Measurements from ENCODE around the gene ADAMTS8. TPM values are rescaled to one million over a fixed set of nuclear protein-coding genes. Genes with fewer than 3 reads are reported as not detected.
A peak's percentile ranks its signal among the peaks of the same experiment; 100 is the strongest.

The ADAMTS8 gene
- total RNA-seq, 3 donors from 2014 or later = 0.08 TPM; not detected in 2

DNA sequence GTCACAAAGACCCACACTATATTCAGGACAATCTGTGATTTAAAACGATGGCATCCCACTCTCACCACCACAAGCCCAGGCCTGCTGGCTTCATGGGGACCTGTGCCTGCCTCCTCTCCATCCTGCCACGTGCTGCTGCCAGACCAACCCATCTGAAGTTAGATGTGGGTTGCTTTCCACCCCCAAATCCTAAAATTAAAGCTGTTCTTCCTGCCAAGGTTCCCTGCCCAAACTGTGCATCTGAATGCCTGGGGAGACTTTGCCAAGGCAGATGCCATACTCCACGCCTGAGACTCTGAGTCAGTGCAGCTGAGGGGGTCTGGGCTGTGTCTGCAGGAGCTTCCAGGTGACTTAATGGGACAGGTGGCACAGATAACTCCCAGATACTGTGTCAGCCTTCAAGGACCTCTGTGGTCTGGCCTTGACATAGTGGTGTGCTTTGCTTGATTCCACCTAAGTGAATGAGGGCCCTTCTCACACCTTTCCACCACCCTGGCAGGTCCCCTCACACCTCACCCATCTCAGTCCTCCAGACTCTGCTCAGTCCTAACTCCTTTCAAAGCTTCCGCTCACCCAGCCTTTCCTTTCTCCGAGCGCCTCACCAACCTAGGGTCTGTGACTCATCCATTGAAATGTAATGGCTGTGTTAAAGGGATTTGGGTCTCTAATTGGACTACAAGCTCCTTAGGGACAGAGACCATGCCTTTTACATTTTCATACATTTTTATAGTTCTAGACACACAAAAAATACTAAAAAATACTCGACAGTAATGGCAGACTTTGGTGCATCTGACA lies 18.6 kb downstream of the ADAMTS8 start:
- DNase-seq (no peak), ATAC-seq (no peak)
- no peaks in the 10 kb centered on the region for H3K36me3 Mint-ChIP-seq (ENCODE audit: insufficient read depth)
- H3K4me1 Mint-ChIP-seq (ENCODE audit: low read depth) = no peaks in the 10 kb centered on the region
- no peak overlapping the region for H3K4me3 Mint-ChIP-seq
- peaks cover 8% of the 10 kb centered on the region for H3K27me3 Mint-ChIP-seq (ENCODE audit: low read depth)
- no peaks in the 10 kb centered on the region for H3K9me3 Mint-ChIP-seq

DNA sequence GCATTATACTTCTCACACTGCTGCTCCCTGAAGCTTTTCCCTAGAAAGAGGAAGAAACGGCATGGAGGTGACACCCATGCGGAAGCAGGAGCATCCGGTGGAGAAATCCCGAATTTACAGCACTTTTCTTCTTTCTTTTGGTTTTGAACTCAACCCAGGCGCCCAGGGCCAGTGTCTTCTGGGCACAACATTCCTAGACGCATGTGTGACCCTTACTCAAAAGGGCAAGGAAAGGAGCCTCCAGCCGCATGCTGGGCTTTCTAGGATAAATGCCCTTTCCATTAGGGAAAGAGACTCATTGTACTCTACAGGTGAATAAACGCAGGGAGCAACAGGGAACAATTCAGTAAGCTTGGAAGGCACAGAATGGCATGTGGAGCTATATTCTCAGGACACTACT lies 19.5 kb downstream of the ADAMTS8 start:
- no peaks in the 10 kb centered on the region for H3K36me3 Mint-ChIP-seq (ENCODE audit: insufficient read depth)
- H3K4me3 Mint-ChIP-seq = no peak overlapping the region
- DNase-seq = no peak
- no peaks in the 10 kb centered on the region for H3K4me1 Mint-ChIP-seq (ENCODE audit: low read depth)
- no peaks in the 10 kb centered on the region for H3K9me3 Mint-ChIP-seq
- ATAC-seq = no peak
- H3K27me3 Mint-ChIP-seq (ENCODE audit: low read depth) = peaks cover 6% of the 10 kb centered on the region

DNA sequence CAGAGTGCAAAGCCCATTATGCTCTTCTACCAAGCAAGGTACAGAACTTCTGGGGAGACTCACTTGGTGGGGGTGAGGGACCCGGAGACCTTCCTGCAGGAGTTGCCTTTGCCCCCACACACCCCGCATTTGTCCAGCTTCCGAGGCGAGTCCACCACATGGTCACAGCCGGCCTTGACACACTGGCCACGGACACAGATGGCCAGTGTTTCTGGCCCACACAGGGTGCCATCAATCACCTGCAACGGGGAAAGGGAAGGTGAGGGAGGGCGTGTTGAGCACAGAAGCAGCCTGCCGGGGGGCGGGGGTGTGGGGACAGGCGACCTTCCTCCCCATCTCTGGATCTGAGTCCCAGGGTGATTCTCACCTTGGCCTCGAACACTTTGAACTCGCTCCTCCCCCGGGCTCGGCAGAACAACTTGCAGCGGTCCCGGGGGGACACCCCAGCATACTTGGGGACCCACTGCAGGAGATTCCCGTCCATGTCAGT lies 20.0 kb downstream of the ADAMTS8 start:
- Mint-ChIP-seq H3K9me3 (no peaks in the 10 kb centered on the region), H3K27me3 (ENCODE audit: low read depth) (peaks cover 4% of the 10 kb centered on the region), H3K36me3 (ENCODE audit: insufficient read depth) (no peaks in the 10 kb centered on the region), H3K4me3 (no peak overlapping the region), H3K4me1 (ENCODE audit: low read depth) (no peaks in the 10 kb centered on the region)
- DNase-seq (no peak), ATAC-seq (no peak)

DNA sequence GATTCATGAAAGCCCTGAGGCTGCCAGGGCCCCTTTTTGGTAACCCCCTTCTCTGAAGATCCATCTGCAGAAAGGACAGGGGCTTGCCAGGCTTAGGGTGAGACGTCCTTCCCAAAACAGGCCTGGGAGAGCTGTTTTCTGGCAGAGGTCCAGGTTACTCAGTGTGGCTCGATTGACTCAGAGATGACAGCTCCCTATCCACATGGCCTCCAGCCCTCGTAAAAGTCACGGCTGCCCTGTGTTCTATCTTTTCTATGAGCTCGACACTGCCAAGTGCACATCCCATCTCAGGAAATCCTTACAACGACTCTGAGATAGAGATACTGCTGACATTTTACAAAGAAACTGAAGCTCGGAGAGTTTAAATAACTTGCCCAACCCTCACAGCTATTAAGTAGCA lies 20.4 kb downstream of the ADAMTS8 start:
- DNase-seq (no peak), ATAC-seq (no peak)
- H3K36me3 Mint-ChIP-seq (ENCODE audit: insufficient read depth) = no peaks in the 10 kb centered on the region
- H3K27me3 Mint-ChIP-seq (ENCODE audit: low read depth) = peaks cover 4% of the 10 kb centered on the region
- H3K9me3 Mint-ChIP-seq = no peaks in the 10 kb centered on the region
- H3K4me1 Mint-ChIP-seq (ENCODE audit: low read depth) = no peaks in the 10 kb centered on the region
- H3K4me3 Mint-ChIP-seq = no peak overlapping the region

DNA sequence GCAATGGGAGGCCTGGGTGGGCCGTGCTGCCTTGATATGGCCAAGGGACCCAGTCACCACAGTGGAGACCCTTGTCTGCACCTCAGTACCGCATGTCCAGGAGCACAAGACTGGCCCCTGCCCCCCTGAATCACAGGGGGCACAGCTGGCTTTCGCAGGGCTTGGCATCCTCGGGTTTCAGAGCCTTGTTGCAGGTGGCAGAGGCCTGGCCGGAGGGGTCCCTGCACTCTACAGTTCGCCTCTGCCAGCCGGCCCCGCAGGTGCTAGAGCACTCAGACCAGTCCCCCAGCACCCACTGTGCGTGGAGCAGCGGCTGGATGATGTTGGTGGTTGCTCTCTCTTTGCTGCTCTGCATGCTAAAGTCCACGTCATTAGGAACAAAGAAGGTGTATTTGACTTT lies 23.0 kb downstream of the ADAMTS8 start:
- Mint-ChIP-seq H3K27me3 (ENCODE audit: low read depth) (peaks cover 10% of the 10 kb centered on the region), H3K4me3 (no peak overlapping the region), H3K36me3 (ENCODE audit: insufficient read depth) (no peaks in the 10 kb centered on the region), H3K4me1 (ENCODE audit: low read depth) (peaks cover 7% of the 10 kb centered on the region), H3K9me3 (no peaks in the 10 kb centered on the region)
- ATAC-seq (no peak), DNase-seq (no peak)

DNA sequence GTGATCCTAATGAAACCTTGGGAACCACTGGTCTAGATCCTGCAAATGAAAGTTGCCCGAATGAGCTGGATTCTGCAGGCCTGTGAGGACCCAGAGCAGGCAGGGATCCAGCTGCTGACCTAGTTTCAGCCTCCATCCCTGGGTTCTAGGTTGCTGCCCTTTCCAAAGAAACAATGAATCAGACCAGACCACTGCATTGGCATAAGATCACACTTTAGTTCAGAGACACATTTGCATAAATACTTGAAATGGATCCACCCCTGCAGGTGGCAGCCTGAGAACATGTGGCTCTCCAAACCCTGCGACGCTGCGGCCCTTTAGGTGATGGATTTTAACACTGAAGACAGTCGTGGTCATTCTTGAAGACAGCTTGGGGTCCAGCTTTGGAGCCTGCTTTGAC lies 23.7 kb downstream of the ADAMTS8 start:
- Mint-ChIP-seq H3K27me3 (ENCODE audit: low read depth) (peaks cover 14% of the 10 kb centered on the region), H3K4me1 (ENCODE audit: low read depth) (peaks cover 7% of the 10 kb centered on the region), H3K36me3 (ENCODE audit: insufficient read depth) (no peaks in the 10 kb centered on the region), H3K9me3 (no peaks in the 10 kb centered on the region), H3K4me3 (no peak overlapping the region)
- ATAC-seq (no peak), DNase-seq (no peak)

DNA sequence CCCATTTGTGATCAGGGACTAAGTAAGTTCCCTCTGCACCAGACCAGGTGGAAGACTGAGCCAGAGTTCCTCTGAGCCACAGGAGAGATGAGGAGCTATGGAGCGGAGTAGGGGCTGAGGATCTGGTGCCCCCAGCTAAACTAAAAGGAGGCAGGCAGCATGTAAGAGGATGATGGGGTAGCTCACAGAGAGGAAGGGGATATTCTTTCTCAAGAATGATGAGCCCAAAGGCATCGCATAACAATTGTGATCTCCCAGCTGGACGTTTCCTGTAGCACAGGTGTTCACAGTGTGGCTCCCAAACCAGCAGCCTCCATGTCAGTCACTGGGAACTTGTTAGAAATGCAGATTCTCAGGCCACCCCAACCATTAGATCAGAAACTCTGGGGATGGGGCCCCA lies 24.4 kb downstream of the ADAMTS8 start:
- no peak for ATAC-seq
- Mint-ChIP-seq H3K27me3 (ENCODE audit: low read depth) (peaks cover 15% of the 10 kb centered on the region), H3K4me3 (no peak overlapping the region), H3K9me3 (no peaks in the 10 kb centered on the region), H3K36me3 (ENCODE audit: insufficient read depth) (no peaks in the 10 kb centered on the region), H3K4me1 (ENCODE audit: low read depth) (peaks cover 7% of the 10 kb centered on the region)
- DNase-seq = no peak

DNA sequence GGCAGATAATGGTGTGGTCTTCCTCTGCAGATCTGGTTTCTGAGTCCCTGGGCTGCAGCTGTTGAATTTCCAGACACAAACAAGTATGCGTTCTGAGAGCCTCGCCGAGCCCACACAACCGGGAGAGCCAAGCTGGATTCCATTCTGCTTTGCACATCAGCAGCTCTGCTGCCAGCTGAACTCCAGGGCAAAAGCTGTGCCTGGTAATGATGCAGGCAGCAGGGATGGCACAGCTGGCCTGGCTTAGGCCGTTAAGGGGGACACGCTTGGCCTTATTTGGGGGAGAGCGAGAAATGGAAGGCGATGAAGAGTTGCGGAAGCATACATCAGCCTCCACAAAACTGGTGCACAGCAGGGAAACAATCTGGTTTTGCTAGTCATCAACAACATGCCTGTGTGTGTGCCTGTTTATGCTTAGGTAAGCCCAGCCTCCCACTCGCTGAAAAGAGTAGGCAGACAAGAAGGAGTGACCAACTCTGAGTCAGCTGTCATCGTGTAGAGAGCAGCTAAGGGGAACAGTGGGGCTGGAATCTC lies 25.1 kb downstream of the ADAMTS8 start:
- Mint-ChIP-seq H3K36me3 (ENCODE audit: insufficient read depth) (no peaks in the 10 kb centered on the region), H3K4me3 (no peak overlapping the region), H3K27me3 (ENCODE audit: low read depth) (peaks cover 20% of the 10 kb centered on the region), H3K4me1 (ENCODE audit: low read depth) (peaks cover 7% of the 10 kb centered on the region), H3K9me3 (no peaks in the 10 kb centered on the region)
- DNase-seq = no peak
- ATAC-seq = peak in 1 of 2 donors; percentile 27

DNA sequence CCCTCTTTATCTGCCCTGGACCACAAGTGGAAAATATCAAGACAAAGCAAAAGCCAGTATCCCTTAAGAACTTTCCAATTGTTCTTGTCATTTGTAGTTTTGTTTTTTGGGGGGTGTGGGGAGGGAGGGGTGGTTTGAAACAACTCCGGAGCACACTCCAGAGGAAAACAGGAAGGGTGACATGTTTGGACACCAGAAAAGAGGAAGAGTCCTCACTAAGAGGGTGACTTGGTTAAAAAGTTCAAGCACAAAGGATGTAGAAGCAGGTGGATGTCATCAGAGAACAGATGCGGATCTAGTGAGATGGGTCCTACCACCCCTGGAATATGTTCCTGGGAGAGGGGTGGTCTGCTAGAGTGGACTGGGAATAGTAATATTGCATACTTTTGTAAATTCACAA lies 25.8 kb downstream of the ADAMTS8 start:
- no peaks in the 10 kb centered on the region for H3K36me3 Mint-ChIP-seq (ENCODE audit: insufficient read depth)

DNA sequence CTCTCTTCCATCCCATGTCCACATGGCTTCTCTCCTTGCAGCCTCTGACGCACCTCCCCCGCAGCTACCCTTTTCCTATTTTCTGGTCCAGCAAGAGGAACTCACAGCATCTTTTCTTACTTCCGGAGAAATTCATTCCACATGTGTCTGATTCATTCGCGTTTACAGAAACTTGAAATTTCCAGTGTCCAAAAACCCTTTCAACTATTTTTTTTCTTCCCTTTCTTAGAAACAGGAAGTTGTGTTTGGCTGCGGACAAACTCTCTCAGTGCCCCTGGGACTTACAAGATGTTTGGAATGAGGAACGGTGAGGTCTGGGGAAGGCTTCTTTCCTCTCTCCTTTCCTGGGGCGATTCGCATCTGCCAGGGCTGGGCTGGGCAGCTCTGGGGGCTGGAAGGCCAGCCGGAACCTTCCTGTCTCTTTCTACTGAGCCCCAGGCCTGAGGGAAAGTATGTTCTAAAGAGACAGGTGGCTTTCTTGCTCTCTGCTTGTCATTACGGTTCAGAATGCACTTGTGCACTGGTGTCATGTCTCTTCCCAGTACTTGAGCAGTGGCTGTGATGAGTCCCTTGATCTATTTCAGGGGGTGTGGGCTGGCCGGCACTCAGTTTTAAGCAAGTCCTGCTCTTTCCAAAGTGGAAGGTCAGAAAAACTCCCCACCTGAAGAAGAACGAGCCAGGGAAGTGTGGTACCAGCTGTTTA lies 27.5 kb downstream of the ADAMTS8 start:
- peaks cover 34% of the 10 kb centered on the region for H3K27me3 Mint-ChIP-seq (ENCODE audit: low read depth)
- H3K4me1 Mint-ChIP-seq (ENCODE audit: low read depth) = peaks cover 7% of the 10 kb centered on the region
- H3K36me3 Mint-ChIP-seq (ENCODE audit: insufficient read depth) = peaks cover 2% of the 10 kb centered on the region
- no peak for DNase-seq
- no peak for ATAC-seq
- H3K4me3 Mint-ChIP-seq = no peak overlapping the region
- H3K9me3 Mint-ChIP-seq = no peaks in the 10 kb centered on the region

More for the DNA sequence above, 25.8 kb downstream of the ADAMTS8 start:
- DNase-seq (no peak), ATAC-seq (no peak)
- no peak overlapping the region for H3K4me3 Mint-ChIP-seq
- peaks cover 25% of the 10 kb centered on the region for H3K27me3 Mint-ChIP-seq (ENCODE audit: low read depth)
- H3K9me3 Mint-ChIP-seq = no peaks in the 10 kb centered on the region
- peaks cover 7% of the 10 kb centered on the region for H3K4me1 Mint-ChIP-seq (ENCODE audit: low read depth)

DNA sequence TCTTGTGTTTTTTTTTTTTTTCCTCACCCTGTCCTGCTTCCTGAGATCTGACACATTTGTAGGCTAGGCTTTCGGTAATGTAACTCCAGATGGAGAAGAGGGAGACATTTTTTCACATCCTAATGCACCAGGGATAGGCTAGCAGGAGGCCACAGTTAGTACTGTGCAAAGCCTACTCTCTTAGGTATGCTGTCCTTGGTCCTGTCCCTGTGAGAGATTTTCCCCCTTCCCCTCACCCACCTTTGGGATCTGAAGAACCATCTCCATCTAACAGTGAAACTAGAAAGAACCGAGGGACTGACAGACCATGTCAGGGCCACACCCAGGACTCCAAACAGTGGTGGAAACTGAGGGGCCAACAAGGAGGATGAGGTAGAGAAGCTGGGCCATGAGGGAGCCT lies 29.2 kb downstream of the ADAMTS8 start:
- peaks cover 7% of the 10 kb centered on the region for H3K4me1 Mint-ChIP-seq (ENCODE audit: low read depth)
- H3K4me3 Mint-ChIP-seq = no peak overlapping the region
- no peaks in the 10 kb centered on the region for H3K9me3 Mint-ChIP-seq
- H3K27me3 Mint-ChIP-seq (ENCODE audit: low read depth) = peaks cover 38% of the 10 kb centered on the region
- ATAC-seq (no peak), DNase-seq (no peak)
- H3K36me3 Mint-ChIP-seq (ENCODE audit: insufficient read depth) = peaks cover 2% of the 10 kb centered on the region

DNA sequence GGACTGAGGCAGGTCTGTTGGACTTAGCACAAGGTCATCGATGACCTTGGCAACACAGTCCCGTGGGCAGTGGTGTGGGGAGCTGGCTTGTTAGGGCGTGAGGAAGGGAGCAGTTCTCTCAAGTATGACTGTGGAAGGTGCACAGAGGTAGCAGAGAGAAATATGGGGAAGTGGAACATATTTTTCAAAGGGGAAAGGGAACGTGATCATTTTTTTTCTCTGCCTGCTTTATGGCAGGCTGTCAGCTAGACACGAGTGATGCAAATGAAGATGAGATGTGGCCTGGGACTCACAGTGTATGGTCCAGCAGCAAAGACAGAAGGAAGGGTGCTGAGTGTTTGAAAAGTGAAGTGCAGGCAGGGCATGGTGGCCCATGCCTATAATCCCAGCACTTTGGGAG lies 30.6 kb downstream of the ADAMTS8 start:
- Mint-ChIP-seq H3K36me3 (ENCODE audit: insufficient read depth) (peaks cover 2% of the 10 kb centered on the region), H3K27me3 (ENCODE audit: low read depth) (peaks cover 38% of the 10 kb centered on the region), H3K4me3 (no peak overlapping the region), H3K4me1 (ENCODE audit: low read depth) (peaks cover 7% of the 10 kb centered on the region), H3K9me3 (no peaks in the 10 kb centered on the region)
- no peak for ATAC-seq
- no peak for DNase-seq

DNA sequence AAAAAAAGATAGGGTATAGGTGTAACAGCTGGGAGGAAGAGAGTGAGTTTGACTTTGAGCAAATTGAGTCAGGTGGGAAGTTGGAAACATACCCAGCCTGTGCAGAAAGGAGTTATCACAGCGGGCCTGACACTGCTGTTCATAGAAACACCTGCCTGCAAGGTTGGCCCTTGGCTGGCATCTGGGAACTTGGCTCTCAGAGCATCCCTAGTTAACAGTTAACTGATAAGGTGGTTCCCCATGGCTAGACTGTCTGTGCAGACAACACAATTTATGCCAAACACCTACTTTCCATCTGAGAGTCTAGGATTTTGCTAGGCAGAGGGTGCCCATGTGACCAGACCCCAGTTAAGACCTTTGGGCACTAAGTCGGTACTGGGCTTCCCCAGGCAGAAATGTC lies 31.4 kb downstream of the ADAMTS8 start:
- Mint-ChIP-seq H3K27me3 (ENCODE audit: low read depth) (peaks cover 34% of the 10 kb centered on the region), H3K4me3 (no peak overlapping the region), H3K36me3 (ENCODE audit: insufficient read depth) (peaks cover 2% of the 10 kb centered on the region), H3K4me1 (ENCODE audit: low read depth) (peaks cover 9% of the 10 kb centered on the region), H3K9me3 (no peaks in the 10 kb centered on the region)
- DNase-seq (no peak), ATAC-seq (no peak)

DNA sequence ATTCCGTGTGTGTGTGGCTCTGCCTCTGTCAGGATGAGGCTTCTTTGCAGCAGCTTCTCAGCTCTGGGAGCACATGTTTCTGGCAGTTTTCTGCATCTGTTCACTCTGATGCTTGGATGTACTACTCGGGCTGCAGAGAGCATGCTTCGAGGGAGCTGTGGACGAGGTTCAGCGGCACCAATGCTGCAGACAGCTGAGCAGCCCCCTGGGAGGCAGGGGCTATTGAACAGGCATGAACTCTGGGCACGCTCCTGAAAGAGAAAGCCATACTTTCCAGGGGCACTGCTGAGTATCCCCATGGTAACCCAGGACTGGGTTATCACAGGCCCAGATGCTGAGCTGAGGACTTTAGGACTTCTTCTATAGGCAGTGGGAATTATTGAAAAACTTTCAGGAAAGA lies 33.8 kb downstream of the ADAMTS8 start:
- H3K4me3 Mint-ChIP-seq = no peak overlapping the region
- no peak for ATAC-seq
- no peak for DNase-seq
- H3K9me3 Mint-ChIP-seq = no peaks in the 10 kb centered on the region
- H3K4me1 Mint-ChIP-seq (ENCODE audit: low read depth) = peaks cover 8% of the 10 kb centered on the region
- H3K27me3 Mint-ChIP-seq (ENCODE audit: low read depth) = peaks cover 23% of the 10 kb centered on the region
- peaks cover 2% of the 10 kb centered on the region for H3K36me3 Mint-ChIP-seq (ENCODE audit: insufficient read depth)

DNA sequence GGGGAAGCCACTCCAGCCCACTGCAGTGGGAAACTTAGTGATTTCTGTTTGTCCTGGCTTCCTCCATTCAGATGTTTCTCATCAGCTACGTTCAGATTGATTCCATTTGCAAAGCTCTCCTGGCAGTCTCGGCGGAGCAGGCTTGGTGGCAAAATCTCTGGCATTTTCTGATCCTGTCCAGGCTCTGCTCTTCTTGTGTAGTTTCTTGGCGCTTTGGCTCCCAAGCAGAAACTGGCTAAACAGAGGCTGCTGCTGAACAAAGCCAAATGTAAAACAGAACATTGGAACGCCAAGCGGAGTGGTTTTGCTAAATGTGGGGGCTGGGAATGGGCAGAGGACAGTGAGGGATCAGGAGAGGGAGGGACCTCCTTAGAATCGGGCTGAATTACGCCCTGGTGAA lies 36.7 kb downstream of the ADAMTS8 start:
- H3K36me3 Mint-ChIP-seq (ENCODE audit: insufficient read depth) = peaks cover 2% of the 10 kb centered on the region
- DNase-seq (no peak), ATAC-seq (no peak)
- H3K4me1 Mint-ChIP-seq (ENCODE audit: low read depth) = peaks cover 24% of the 10 kb centered on the region
- H3K9me3 Mint-ChIP-seq = no peaks in the 10 kb centered on the region
- H3K27me3 Mint-ChIP-seq (ENCODE audit: low read depth) = peaks cover 8% of the 10 kb centered on the region
- H3K4me3 Mint-ChIP-seq = no peak overlapping the region
